ENCODE measurements around the gene LRRC70.
A peak's percentile ranks its signal among the peaks of the same experiment; 100 is the strongest.

Gene LRRC70

DNA sequence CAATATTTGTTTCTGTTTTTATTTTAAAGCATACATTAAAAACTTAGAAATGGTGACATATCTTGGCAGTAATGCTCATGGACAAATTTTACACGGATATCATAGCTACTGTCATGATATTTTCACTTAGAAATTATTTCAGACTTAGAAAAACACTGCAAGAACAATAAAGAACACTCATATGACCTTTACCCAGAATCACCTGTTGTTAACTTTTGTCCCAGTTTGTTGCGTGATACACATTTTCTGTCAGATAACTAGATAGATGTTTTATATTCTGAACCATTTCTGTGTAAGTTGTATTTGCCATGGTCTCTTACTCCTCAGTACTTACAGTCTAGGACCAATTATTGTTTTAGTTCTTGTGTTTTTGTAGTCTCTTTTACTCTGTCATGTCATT, 3.6 kb upstream of the LRRC70 start:
- DNase-seq: no peak

DNA sequence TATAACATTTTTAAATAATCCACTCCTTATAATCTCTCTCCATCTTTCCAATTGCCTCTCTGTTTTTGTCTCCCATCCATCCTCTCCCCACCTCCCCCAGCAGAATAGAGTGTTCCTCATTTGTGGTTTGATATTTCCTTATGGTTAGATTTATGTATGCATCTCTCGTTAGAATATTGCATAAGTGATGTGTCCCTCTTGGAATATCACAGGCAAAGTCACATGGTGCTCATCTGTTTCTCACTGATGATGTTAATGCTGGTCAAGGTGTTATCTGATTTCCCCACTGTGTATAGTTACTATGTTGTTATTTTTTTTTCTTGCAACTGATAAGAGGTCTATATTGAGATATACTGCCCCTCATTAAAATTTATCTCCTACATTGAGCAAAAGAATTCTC, 3.1 kb upstream of the LRRC70 start:
- no peak for DNase-seq

DNA sequence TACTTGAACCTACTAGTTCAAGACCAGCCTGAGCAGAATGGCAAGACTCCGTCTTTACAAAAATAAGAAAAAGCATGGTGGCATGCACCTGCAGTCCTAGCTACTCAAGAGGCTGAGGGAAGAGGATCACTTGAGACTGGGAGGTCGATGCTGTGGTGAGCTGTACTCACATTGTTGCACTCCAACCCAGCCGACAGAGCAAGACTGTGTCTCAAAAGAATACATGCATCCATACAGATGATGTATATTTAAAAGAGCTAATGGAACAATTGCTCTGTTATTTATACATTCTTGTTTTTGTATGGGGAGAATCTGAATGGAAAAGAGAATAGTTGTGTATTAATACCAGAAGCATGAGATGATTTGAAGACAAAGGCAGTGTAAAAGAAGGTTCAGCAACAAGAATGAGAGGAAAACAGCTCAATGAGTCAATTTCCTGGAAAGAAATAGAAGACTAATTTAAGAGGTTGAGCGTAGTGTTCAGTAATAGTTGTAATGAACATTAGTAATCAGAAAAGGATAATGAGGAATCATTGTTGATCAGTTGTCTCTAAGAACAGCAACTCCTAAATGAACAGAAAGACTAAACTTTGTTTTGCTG, 1.9 kb upstream of the LRRC70 start:
- DNase-seq: no peak

DNA sequence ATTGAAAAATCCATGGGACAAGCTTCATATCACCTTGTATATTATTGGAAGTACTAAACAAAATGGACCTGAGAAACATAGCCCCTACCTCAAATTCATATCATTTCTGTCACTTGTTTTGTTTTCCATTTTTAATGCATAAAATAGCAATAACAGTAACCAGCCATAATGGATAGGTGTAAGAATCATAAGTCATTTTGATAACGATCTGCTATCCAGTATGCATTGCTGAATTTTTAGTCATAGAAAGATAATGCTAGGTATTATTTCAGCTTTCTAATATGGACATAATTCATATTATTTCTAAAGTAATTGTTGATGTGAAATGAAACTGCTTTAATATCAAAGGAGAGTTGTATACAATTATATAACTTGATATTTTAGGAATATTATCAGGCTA, 1.1 kb upstream of the LRRC70 start:
- no peak for DNase-seq

DNA sequence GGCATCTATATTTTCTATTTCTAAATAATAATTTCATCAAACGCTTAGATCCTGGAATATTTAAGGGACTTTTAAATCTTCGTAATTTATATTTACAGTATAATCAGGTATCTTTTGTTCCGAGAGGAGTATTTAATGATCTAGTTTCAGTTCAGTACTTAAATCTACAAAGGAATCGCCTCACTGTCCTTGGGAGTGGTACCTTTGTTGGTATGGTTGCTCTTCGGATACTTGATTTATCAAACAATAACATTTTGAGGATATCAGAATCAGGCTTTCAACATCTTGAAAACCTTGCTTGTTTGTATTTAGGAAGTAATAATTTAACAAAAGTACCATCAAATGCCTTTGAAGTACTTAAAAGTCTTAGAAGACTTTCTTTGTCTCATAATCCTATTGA, 1.1 kb downstream of the LRRC70 start:
- DNase-seq: no peak

DNA sequence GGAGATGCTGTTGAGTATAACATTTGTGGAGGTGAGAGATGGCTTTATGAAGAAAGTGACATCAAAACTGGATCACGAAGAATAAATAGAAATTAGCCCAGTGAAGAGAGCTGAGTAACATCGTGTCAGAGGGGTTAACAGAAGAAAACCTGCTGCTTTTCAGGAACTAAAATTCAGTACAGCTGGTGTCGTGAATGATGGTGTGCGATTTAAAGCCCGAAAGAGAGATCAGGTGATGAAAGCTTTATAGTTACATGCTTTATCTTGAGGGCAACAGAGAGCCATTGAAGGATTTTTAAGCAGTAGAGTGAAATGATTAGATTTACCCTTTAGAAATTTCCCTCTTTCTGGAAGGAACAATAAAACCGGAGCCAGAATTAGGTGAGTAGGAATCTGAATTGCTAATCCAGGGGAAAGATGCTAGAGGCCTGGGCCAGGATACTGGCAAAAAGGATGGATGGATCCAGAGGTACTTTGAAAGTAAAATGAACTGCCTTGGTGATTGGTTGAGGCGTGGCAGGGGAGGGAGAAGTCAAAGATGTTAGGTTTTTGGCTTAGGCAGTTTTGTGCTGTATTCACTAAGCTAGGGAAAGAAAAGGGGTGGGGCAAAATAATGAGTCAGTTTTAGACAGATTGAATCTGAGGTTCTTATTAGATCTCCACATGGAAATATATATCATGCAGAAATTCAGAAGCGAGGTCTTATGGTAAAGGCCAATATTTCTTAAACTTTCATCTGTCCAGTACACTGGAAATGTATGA, 3.4 kb downstream of the LRRC70 start:
- no peak for DNase-seq

DNA sequence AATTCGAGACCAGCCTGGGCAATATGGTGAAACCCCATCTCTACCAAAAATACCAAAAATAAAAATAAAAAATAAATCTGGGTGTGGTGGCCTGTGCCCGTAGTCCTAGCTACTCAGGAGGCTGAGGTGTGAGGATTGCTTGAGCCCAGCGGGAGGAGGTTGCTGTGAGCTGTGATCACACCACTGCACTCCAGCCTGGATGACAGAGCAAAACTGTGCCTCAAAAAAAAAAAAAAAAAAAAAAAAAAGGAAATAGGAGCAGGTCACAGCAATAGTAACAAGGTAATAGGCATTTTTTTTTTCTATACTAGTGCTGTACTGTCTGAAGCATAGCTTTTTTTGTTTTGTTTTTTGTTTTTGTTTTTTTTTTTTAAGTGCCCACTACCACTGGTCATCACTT, 5.8 kb downstream of the LRRC70 start:
- no peak for DNase-seq

DNA sequence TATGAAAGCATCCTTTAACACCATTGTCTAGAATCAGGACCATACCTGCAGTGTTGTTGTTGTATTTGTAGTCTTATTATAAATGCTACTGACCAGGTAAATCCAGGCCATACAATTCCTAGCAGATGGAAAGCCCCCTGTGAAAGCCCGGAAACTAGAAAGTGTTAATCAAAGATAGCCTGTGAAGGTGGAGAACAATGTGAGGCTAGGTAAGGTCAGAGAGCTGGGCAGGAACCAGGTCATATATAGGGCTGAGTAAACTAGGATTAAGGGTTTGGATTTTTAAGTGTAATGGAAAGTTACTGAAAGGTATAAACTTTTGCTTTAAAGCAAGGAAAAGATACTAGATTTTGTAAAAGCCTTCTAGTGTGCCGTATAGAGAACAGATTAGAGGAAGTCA, 6.7 kb downstream of the LRRC70 start:
- DNase-seq: no peak

DNA sequence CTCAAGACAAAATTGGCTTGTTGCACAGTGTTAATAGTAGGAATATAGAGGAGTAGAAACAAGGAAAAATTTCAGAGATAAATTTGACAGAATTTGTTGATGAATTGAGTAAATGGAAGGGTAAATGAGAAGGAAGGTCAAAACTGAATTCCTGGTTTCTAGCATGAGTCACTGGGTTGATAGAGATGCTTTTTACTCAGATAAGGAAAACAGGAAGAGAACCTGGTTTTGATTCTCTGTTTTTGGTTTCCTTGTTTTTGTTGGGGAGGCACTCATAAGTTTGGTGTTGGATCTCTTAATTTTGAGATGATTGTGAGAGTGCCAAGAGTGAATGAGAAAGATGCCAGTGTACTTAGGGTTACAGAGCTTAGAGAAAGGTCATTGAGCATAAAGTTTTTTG, 7.1 kb downstream of the LRRC70 start:
- DNase-seq: peak; percentile 1

DNA sequence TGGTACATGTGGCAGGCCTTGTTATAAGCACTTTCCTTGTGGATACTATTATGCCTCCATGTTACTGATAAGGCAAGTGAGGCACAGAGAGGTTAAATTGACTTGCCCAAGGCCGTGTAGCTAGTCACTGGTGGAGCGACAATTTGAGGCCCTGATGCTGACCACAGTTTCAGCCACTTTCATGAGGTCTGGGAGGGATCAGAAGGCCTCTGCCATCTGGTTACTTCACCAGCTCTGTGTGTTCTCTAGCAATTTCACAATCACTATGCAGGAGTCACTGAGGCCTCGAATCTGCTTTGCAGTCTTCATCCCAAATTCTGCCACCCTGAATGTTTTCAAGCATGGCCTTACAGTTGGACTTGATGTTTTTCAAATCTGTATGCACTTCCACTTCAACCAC, 9.1 kb downstream of the LRRC70 start:
- DNase-seq: no peak

DNA sequence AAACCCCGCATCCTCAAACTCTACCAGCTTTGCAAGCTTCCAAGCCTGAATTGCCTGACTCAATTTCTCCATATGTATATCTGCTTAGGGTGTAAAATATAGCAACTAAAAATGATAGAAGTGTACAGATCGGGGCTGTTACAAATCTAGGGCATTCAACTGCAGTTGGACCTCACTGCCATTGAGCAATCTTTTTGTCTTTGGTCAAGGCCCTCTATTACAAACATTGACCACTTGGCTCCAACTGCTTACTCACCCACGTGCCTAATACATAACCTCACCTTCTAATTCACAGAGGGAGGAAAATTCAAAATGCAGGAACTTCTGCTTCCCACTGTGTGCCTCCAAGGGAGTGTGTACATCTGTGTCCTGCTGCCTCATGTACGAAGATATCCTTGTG, 10.0 kb downstream of the LRRC70 start:
- no peak for DNase-seq

DNA sequence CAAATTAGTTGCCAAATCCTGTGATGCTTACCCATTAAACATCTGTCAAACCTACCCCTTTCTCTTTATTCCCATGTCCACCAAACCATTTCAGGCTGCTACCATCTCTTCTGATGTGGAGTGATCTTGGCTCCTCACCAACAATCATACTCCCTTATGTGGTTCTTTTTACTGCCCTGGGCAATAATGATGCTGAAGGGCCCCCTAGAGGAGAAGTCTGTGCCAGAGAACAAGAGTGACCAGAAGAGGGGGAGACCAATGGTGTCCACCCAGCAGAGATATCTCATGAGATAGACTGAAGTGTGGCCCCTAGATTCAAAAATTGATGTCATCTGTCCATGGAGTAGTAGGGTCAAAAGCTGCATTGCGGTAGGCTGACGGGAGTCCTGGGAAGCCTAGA, 10.9 kb downstream of the LRRC70 start:
- no peak for DNase-seq

DNA sequence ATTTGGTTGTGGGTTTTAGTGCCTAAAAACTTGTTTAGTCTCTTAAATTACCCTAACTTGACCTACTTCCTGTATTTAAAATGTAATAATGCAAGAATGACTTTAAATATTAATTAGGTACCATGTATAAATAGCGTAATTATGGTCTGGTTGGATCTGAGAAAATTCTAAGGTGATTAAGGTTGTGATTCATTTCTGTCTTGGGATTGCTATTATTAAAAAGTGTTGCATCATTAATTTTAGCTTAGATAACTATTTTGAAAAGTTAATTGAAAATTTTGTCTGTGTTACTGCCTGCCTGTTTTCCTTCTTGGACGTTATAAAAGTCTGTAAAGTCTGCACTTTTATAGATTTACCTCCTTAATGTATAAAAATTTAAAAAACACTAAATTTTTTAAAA, 11.8 kb downstream of the LRRC70 start:
- no peak for DNase-seq

DNA sequence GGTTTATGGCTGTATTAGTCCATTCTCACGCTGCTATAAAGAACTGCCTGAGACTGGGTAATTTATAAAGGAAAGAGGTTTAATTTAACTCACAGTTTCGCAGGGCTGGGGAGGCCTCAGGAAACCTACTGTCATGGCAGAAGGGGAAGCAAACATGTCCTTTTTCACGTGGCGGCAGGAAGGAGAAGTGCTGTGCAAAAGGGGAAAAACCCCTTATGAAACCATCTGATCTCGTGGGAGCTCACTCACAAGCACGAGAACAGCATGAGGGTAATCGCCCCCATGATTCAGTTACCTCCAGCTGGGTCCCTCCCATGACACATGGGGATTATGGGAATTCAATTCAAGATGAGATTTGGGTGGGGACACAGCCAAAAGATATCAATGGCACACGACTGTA, 13.9 kb downstream of the LRRC70 start:
- DNase-seq: peak; percentile 61

DNA sequence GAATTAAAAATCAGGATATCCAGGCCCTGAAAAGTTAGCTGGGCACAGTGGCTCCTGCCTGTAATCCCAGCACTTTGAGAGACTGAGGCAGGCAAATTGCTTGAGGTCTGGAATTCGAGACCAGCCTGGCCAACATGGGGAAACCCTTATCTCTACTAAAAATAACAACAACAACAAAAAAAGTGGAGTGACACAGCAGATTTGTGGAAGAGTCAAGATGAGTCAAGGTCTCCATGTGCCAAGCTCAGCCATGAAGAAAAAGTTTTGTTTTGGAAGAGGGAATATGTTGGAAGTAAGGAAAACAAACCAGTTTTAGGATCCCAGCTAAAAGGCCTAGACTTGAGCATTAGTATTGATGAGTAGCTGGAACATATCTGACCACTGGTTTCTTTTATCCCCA, 14.7 kb downstream of the LRRC70 start:
- DNase-seq: no peak

DNA sequence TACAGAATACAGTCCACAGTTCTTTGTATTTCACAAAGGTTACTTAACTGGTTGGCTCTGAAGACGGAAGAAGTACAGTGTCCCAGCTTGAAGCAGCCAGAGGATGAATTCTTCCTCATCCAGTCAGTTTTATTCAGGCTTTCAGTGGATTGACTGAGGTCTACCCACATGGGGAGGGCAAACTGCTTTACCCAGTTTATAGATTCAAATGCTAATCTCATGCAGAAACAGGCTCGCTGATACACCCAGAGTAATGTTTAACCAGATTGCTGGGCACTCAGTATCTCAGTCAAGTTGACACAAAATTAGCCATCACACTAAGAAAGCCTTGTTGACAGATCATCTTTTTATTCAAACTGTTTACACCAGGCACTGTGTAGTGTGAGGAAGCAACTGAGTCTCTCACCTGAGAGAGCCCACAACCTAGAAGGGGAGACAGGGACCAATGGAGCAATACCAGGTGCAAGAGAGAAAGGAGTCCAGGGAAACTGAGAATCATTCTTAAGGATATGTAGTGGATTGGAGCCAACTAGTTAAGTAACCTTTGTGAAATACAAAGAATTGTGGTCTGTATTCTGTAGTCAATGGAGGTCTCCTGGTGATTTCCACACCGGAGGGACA, 15.9 kb downstream of the LRRC70 start:
- no peak for DNase-seq

DNA sequence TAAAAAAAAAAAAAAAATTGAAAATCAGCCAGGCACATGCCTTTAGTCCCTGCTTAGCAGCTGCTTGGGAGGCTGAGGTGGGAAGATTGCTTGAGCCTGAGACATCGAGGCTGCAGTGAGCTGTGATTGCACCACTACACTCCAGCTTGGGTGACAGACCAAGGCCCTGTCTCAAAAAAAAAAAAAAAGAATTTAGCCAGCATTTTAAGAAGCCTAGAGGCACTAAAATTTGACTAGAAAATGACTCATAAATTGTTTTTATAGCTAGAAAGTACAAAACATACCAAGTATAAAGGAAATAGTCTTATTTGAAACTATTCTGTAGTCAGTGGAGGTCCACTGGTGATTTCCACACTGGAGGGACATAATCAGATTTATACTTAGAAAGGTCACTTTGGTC, 17.5 kb downstream of the LRRC70 start:
- no peak for DNase-seq

DNA sequence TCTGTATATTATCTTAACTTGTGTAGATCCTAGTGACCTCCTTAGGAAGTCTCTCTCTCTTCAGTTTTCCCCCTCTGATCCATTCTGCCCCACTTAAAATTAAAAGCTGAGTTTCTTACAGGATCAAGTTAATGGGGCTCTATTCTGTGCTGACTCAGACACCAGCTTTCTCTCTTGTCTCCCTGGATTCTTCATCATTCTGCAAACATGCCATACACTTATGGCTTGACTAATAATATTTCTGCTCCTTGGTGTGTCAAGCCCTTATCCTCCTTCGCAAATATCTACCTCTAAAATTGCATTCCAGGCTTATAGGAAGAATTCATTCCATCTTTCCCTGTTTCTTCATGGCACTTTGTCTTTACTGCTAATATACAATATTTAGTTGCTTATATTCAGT, 18.1 kb downstream of the LRRC70 start:
- no peak for DNase-seq

DNA sequence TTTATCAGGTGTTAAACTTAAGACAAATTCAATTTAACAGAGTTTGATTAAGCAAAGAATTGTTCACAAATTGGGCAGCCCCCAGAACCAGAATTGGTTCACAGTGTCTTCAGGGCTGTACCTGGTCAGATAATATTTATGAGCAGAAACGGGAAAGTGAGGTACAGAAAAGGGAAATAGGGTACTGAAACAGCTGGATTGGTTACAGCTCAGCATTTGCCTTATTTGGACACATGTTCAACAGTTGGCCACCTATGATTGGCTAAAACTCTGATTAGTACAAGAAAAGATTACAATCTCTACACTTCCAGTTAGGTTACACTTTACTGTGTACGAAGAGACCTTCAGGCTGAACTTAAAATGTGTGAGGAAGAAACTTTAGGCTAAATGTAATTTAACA, 18.7 kb downstream of the LRRC70 start:
- no peak for DNase-seq

DNA sequence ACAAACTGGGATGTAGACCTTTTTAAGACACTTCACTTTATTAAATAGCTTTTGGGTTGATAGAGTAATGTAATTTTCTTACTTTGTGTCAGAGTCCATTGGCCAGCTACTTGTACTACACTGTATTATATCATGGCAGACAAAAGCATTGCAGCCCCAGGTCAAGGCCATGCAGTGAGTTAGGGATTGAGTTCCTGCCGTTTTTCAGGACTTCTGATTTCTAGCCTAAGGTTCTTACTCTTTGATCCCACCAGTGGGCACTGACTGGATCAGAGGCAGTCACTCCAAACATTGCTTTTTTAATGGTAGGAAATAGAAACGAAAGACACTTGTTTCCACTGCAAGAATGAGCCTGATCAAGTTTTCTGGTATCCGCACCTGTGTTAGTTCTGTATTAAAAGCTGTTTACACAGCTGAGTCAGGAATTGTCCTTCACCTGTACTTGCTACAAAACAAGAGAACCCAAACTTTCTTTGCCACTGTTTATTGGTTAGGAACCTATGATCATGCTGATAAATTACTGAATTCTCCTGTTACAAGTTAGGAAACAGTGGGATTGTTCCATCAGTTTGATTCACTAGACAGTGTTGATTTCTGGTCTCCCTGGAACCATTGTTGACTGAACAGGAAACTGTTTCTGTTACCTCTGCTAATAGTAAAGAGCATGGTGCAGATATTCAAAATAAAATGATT, 22.1 kb downstream of the LRRC70 start:
- DNase-seq: no peak

DNA sequence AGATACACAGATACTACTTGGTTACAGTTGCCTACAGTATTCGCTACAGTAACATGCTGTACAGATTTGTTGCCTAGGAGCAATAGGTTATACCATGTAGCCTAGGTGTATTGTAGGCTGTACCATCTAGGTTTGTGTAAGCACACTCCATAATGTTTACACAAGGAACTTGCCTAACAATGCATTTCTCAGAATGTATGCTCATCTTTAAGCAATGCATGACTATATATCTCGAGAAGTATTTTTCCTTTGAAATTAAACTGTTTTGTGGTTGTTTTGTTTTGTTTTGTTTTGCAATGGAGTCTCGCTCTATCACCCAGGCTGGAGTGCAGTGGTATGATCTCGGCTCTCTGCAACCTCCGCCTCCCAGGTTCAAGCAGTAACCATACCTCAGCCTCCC, 25.3 kb downstream of the LRRC70 start:
- DNase-seq: no peak

DNA sequence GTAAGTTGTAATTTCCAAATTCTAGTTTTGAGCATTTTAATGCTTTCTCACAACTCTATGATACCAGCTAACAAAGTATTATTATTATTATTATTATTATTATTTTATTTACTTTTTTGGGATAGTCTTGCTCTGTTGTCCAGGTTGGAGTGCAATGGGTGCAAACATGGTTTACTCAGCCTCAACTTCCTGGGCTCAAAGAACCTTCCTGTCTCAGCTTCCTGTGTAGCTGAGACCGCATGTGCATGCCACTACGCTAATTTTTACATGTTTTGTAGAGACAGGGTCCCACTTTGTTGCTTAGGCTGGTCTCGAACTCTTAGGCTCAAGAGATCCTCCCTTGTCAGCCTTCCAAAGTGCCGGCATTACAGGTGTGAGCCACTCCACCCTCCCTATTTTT, 27.0 kb downstream of the LRRC70 start:
- no peak for DNase-seq

DNA sequence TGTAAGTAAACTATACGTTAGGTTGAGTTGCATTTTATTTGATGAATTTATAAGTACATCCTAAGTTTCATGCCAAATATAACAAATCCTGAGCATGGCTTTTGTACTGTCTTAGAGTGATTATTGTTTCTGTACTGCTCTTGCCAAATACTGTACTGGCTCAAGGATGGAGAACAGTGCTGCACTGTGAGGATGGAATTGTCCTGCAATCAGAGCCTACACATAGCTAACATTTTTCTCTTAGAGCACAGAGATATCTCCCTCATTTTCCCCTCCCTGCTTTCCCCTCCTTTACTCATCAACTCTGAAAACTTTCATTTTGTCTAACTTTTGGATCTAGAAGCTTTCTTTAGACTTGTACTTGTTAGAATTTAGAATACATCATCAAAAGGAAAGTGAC, 28.3 kb downstream of the LRRC70 start:
- no peak for DNase-seq

DNA sequence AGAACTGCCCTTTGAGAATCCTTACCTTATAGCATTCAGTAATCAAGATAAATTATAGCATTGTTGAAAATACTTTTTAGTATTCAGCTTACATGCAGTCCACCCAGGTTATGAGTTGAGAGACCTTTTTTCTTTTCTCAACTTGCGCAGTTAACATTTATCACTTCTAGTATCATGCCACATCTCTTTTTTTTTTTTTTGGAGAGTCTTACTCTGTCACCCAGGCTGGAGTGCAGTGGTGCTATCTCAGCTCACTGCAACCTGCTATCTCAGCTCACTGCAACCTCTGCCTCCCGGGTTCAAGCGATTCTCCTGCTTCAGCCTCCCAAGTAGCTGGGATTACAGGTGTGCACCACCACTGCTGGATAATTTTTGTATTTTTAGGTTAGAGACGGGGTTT, 29.0 kb downstream of the LRRC70 start:
- no peak for DNase-seq

Measured in suppressor macrophage treated with lipopolysaccharide for 4 hours (primary cell).